GOT3 (cell line): ENCODE data around the gene GYPC.
"Not testable (repeated sequence)": the region's sequence is repeated elsewhere in the genome, so short reads cannot be mapped to it uniquely, and the experiment has no call there.

Source experiments
- DNase-seq: peaks from one replicate; lab custom pipeline; 2025; ENCODE audit warnings: mixed read lengths; lab: John Stamatoyannopoulos, UW

The GYPC gene

DNA sequence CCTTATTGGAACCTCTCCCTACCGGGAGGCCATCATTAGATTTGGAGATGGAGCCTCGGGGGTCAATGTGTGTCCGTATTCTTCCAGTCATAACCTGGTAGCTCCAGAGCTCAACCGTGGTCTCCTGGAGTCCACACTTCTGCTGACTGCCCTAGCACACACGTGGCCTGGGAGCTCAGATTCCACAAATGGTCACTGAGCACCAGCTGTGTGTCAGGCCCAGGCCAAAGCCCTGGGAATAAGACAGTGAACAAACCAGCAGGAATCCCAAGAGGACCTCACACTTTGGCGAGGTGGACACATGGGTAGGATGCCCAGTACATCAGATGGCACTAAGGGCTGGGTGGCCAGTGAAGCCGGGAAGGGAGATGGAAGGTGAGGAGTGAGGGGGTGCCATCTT, 15.5 kb downstream of the GYPC start:
- no peak for DNase-seq

- no peak for DNase-seq
Observed at GRCh38 chr2:126672980-126673605, 17.1 kb downstream of the GYPC start.

GRCh38 chr2:126674075-126674744, 18.3 kb downstream of the GYPC start:
- DNase-seq: no peak

DNA sequence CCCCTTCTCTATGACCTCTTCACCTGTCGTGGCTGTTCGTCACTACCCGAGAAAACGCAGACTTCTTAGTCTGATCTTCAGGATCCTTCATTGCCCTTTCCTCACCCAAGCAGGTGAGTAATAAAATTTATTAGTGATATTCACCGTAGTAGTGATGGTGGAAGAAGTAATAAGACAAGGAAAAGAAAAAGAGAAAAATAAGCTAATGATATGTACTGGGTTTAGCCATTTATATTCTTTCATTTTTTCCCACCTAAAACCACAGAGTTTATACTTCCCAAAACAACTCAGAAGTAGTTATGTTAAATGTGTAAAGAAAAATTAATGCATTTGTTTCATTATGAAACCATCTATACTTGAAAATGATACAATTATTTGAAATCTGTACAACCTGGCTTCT, 19.7 kb downstream of the GYPC start:
- DNase-seq: no peak

- DNase-seq: no peak
Observed at GRCh38 chr2:126676221-126677175, 20.5 kb downstream of the GYPC start.

DNA sequence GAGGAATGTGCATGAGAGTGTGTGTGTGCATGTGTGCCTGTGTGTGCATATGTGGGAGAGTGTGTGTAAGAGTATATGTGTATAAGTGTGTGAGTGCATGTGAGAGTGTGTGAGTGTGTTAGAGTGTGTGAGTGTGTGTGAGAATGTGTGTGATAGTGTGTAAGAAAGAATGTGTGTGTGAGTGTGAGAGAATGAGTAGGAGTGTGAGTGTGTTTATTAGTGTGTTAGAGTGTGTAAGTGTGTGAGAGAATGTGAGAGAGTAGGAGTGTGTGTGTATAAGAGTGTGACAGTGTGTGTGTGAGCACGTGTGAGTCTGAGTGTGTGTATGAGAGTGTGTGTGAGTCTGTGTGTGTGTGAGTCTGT, 21.2 kb downstream of the GYPC start:
- no peak for DNase-seq

DNA sequence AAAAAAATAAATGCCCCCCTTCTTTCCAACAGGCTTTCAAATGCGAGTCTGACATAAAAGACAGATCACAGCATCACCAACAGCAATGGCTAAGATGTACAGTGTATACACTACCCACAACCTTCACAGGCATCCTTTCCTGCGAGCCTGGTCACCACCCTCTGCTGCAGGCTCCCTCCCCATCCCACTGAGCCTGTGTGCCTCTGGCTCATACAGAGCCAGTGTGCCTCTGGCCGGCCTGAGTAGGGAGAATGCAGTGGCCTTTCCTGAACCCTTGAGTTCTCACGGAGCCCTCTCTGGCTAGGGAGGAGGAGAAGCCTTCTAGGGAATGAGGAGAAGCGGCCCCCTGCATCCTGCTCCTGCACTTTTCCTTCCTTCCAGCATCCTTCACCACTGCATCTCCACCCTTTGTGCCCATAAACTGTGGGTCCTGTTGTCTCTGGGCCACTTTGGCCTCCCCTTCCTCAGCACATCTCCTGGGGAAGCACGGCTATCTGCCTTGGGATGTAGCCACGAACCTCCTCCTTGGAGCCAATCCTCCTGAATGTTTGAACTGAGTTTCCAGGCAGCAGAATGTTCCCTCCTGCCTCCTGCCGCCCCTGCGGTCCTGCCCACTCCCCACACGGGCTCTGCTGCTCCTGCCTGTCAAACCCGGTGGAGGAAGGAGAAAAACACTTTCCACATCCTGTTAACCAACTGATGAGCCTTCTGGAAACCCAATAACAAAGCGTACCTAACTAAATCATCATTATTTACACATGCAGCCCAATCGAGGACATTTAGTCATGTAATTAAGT, 22.5 kb downstream of the GYPC start:
- DNase-seq: no peak

- no peak for DNase-seq
Observed at GRCh38 chr2:126679094-126679713, 23.2 kb downstream of the GYPC start.

GRCh38 chr2:126681505-126681904, 25.5 kb downstream of the GYPC start:
- DNase-seq: no peak

DNA sequence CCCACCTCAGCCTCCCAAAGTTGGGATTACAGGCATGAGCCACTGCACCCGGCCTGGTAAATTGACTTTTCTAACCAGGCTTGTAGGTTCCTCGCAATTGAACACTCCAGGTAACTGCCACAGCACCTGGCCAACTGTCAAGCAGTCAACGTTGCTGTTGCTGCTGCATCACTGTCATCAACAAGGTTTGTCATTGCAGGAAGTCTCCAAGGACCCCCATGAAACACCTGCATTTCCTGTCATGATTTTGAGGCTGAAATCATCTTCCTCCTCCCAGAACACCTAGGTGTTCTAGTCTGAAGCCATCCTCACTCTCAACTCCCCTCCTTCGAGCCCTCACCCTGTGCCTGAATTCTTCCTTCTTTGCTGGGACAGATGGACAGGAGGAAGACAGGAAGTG, 29.7 kb downstream of the GYPC start:
- no peak for DNase-seq

DNA sequence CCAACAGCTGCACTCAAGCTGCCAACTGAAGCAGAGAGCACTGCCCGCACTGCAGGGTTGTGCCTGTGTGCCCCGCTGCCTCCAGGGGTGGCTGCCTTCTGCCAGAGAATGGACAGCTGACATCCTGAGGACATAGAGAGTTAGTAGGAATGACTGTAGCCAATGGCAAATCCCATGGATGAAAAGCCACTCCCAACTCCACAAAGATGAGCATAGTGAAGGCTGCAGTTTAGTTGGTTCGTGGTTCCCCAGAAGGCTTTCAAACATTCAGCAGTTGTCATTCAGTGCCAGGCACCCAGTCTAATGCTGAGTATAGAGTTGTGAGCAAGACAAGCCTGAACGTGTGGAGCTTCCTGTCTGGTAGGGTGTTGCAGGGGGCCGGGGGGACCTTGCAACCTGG, 30.3 kb downstream of the GYPC start:
- DNase-seq: no peak

DNA sequence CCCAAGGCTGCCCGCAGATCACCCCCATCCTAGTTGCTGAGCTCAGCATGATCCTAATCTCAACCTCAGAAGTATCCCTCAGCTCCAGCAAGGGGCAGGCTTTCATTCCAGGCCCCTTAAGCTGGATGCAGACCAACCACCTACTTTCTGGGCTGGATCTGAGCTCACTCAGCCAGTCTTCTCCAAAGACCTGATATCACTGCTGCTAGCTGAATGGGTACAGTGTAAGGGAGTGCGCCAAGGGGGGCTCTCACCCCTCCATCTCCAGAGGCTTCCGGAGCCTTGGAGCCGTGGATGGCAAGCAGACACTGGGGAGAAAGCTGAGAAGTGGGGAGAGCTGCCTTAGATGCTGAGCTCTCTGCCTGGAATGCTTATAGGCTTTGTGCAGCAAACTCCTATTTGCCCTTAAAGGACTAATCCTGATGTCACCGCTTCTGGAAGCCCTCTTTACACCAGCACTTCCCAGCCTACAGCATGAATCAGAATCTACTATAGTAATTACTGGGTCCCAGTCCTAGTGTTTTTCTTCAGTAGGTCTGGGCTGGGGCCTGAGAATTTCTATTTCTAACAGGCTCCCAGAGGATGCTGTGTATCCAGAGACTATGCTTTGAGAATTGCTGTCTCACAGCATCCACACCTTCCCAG, 31.0 kb downstream of the GYPC start:
- no peak for DNase-seq

GRCh38 chr2:126687503-126687902, 31.5 kb downstream of the GYPC start:
- no peak for DNase-seq

DNA sequence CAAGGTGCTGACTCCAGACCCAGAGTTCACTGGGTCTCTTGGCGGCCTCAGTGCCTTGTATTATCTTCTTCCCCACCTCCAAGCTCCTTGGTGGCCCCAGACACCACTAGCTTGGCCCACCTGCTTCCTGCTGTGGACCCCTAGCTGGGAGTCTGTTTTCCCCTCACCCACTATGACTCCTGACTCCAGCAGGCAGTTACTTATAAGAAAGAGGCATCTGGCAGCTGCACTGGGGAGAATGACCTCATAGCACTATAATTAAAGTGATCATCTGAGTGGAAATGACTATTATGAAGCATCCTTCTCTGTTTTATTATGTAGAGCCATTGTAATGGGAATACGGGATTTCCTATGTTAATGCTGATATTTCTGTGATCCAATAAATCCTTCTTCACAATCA, 32.6 kb downstream of the GYPC start:
- DNase-seq: not testable (repeated sequence)

- not testable (repeated sequence) for DNase-seq
Observed at GRCh38 chr2:126692241-126692640, 36.3 kb downstream of the GYPC start.

DNA sequence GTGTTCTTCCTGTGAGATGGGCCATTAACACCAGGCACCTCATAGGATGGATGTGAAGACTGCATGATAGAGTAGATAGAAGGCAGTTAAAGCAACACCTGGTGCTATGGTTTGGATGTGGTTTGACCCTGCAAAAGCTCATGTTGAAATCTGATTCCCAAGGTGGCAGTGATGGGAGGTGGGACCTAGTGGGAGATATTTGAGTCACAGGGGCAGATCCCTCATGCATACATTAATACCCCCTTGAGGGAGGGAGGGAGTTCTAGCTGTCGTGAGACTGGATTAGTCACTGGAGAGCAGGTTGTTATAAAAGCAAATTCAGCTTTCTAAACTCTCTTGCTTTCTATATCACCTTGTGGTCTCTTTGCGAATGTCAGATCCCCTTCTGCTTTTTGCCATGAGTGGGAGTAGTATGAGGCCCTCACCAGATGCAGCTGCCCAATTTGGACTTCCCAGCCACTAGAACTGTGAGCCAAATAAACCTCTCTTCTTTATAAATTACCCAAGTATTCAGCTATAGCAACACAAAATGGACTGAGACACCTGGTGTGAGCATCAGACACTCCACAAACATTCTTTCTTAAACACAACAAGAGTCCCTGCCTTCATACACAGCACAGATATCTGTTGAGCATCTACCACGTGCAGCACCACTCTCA, 37.1 kb downstream of the GYPC start:
- not testable (repeated sequence) for DNase-seq

DNA sequence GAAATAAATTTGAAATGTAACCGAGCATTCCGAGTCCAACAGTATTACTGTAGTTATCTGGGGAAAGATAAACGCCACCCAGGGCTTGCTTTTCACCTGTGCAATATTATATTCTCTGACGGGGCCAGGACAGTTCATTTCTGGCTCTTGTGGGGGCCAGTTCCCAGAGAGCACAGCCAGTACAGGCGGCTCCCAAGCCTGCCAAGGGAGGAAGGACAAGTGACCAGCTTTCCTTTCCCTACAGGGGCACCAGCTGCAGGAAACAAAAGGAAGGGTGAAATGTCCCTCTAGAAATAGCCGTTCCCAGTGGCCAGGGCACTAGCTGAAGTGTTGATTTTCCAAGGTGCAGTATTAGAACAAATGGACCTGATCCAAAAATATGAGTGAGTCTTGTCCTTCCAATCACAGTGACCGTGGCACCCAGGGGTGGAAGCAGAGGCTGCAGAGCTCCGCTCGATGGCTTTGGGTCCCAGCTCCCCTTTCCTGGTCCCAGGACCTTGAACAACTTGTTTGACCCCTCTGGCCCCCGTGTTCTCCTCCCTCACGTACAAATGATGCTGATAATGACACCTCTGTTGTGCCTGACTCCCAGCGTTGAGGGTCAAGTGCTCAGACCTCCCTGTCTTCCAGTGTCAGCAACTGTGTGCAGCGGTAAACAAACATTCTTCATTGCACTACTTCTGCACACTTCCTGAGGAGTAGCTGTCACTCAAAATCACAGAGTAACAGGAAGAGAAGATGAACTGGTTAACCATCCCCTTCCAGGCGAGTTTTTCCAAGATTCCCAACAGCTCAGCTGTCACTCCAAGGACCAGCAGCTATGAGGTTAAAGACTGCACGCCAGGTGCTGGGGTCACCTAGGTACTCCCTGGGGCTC, 40.9 kb downstream of the GYPC start:
- DNase-seq: no peak

DNA sequence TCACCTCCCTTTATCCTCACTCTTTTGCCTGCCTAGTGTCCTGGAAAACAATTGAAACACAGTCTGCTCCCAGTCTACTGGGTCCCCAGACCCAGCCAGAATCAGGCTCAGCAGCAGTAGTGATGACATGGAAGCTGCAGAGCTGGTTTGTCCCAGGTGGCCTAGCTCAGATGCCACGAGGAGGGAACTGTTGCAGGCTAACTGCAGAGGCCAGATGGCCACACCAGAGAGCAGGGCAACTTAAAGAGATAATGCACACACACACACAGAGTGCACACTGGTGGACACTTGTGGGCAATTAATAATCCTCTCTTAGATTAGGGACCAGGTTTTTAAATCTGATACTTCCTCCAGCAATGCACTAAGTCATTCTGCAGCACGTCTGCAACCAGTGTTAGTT, 42.4 kb downstream of the GYPC start:
- DNase-seq: no peak

GRCh38 chr2:126699018-126699417, 43.1 kb downstream of the GYPC start:
- no peak for DNase-seq
